ENCODE results near the gene ACTRT3. TPM values are rescaled to one million over a fixed set of nuclear protein-coding genes. Genes with fewer than 3 reads are reported as not detected.

ACTRT3 gene
- total and polyA plus RNA-seq, 2 of the 13 experiments (the other 11 are each of a cell fraction or from before 2014, with no cell fraction given): 0.42 to 0.97 TPM

GRCh38 chr3:169771497-169772304 is 2.3 kb upstream of the ACTRT3 start (continued):
- TF ChIP-seq FIP1L1 (IDR thresholded peaks at IDR 0.05; ENCODE audit: borderline replicate concordance, insufficient read depth, low read depth, low read length) (no peak), IRF1 (CRISPR knock-in tag; IDR thresholded peaks at IDR 0.05; ENCODE audit: low read depth) (no peak; the same call in 1 of the 2 replicates), ZNF629 (CRISPR knock-in tag; conservative IDR thresholded peaks at IDR 0.05) (peak; percentile 54; the same call in 1 of the 2 replicates), PRPF4 (IDR thresholded peaks at IDR 0.05; ENCODE audit: low read depth, low read length, poor library complexity, severe bottlenecking) (no peak), PTBP1 (IDR thresholded peaks at IDR 0.05; ENCODE audit: low read depth, low read length, poor library complexity, severe bottlenecking) (no peak), MAF1 (CRISPR knock-in tag; IDR thresholded peaks at IDR 0.05; ENCODE audit: borderline replicate concordance) (peak; percentile 81; the same call in 1 of the 2 replicates), ZNF367 (CRISPR knock-in tag; IDR thresholded peaks at IDR 0.05; ENCODE audit: borderline replicate concordance) (no peak), CSRNP1 (CRISPR knock-in tag; IDR thresholded peaks at IDR 0.05) (no peak), ZNF570 (CRISPR knock-in tag; IDR thresholded peaks at IDR 0.05; ENCODE audit: borderline replicate concordance) (no peak), XRCC5 (optimal IDR thresholded peaks at IDR 0.05; ENCODE audit: low read length) (peak; percentile 52), BHLHE40 (IDR thresholded peaks at IDR 0.05; ENCODE audit: low read length) (no peak), TFDP1 (CRISPR knock-in tag; IDR thresholded peaks at IDR 0.05; ENCODE audit: borderline replicate concordance) (0 out of 2 replicates have a peak, but pooled peaks have one; percentile 1), MED8 (CRISPR knock-in tag; IDR thresholded peaks at IDR 0.05; ENCODE audit: insufficient replicate concordance) (no peak), MATR3 (CRISPR knock-in tag; IDR thresholded peaks at IDR 0.05) (no peak), JUN (CRISPR knock-in tag; IDR thresholded peaks at IDR 0.05) (no peak), ZNF558 (CRISPR knock-in tag; IDR thresholded peaks at IDR 0.05; ENCODE audit: borderline replicate concordance) (no peak), ZSCAN25 (CRISPR knock-in tag; IDR thresholded peaks at IDR 0.05) (no peak), DNMT1 (CRISPR knock-in tag; IDR thresholded peaks at IDR 0.05) (no peak), ZEB1 (IDR thresholded peaks at IDR 0.05; ENCODE audit: insufficient replicate concordance, low read depth) (peak; percentile 68), ZNF660 (CRISPR knock-in tag; IDR thresholded peaks at IDR 0.05; ENCODE audit: borderline replicate concordance, low read depth) (no peak), ZBTB49 (CRISPR knock-in tag; IDR thresholded peaks at IDR 0.05; ENCODE audit: borderline replicate concordance) (no peak), CC2D1A (CRISPR knock-in tag; IDR thresholded peaks at IDR 0.05) (no peak)
